Mucosa of descending colon (tissue), 3 donors: ENCODE data around the gene THSD7B. TPM values are rescaled to one million over a fixed set of nuclear protein-coding genes. Genes with fewer than 3 reads are reported as not detected.

ENCODE experiments used
- ATAC-seq: fragments of 200-7000 bp; cut with Tn5 transposase; one replicate; pipeline ENCODE4 v1.9.1; 2020; ENCODE audit warnings: mild to moderate bottlenecking, moderate library complexity
- DNase-seq, 3 donors: peaks; one replicate each; pipeline ENCODE4 v3.0.0-alpha.2; 2020
- H3K36me3 ChIP-seq: fragments of 200-600 bp; one replicate; pipeline ENCODE4 v1.8.0; 2021; ENCODE audit warnings: low read depth, mild to moderate bottlenecking
- H3K4me1 ChIP-seq: fragments of 200-600 bp; one replicate; pipeline ENCODE4 v1.8.0; 2021; ENCODE audit warnings: low read depth, mild to moderate bottlenecking
- H3K4me3 ChIP-seq: fragments of 200-600 bp; one replicate; pipeline ENCODE4 v1.8.0; 2021; ENCODE audit warnings: mild to moderate bottlenecking
- H3K9me3 ChIP-seq: fragments of 200-600 bp; one replicate; pipeline ENCODE4 v1.8.0; 2021; ENCODE audit warnings: mild to moderate bottlenecking
- intact Hi-C, 2 donors: fragments of 100-400 bp; cut with DNase I in 1 of 2; cut with micrococcal nuclease in 1 of 2; formaldehyde crosslinking; loops; one replicate each; pipeline versions ENCODE4 v1.11.0 to v1.11.1; 2022; cut with DNase I, micrococcal nuclease
- total RNA-seq, 3 donors: library from RNA; stranded (reverse); fragmentation: NEBNext Ultra II Directional in 2 of 3; extraction: Animal tissue kit (Norgen Biotek cat#: 25700) in 2 of 3; gene quantifications; one replicate each; pipeline versions ENCODE4 v1.2.1 to v1.2.4, GENCODE V29; 2021 to 2023
- TF ChIP-seq, protein P1 (sequence below): fragments of 200-600 bp; IDR thresholded peaks from one replicate; pipeline ENCODE4 v1.8.0; 2022; ENCODE audit warnings: antibody characterized with exemption, mild to moderate bottlenecking
- donor health status: DM: no; HTN: no; CAD: no; lungs with moderate emphysema.
- donor health status: DM: no; HTN: no; CAD: no.
- donor health status: DM: no; HTN: yes; CAD: no.

The THSD7B gene
- total RNA-seq, 3 donors from 2014 or later, result 0.85 TPM; not detected in 2

DNA sequence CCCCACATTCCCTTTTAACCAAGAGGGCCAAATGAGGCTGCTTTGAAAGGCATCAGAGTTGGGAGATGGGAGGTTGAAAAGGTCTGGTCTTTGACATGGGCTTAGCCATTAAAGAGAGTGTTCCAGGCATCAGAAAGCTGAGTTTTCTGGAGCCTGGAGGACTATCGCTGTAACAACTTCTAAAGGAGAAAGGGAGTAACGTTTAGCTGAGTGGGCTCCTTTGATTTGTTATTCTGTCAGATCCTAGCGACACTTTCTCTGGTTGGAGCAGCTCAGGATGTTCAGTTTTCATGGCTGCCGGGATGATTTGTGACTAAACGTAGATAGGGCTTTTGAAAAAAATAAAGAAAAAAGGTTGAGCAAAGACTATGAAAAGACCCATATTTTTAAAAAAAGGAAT lies 346.6 kb downstream of the THSD7B start:
- intact Hi-C loops, result no loop called here
- H3K36me3 ChIP-seq, result no peaks in the 10 kb centered on the region
- H3K9me3 ChIP-seq, result no peaks in the 10 kb centered on the region
- DNase-seq (no peak), ATAC-seq (no peak)
- TF ChIP-seq, protein P1, sequence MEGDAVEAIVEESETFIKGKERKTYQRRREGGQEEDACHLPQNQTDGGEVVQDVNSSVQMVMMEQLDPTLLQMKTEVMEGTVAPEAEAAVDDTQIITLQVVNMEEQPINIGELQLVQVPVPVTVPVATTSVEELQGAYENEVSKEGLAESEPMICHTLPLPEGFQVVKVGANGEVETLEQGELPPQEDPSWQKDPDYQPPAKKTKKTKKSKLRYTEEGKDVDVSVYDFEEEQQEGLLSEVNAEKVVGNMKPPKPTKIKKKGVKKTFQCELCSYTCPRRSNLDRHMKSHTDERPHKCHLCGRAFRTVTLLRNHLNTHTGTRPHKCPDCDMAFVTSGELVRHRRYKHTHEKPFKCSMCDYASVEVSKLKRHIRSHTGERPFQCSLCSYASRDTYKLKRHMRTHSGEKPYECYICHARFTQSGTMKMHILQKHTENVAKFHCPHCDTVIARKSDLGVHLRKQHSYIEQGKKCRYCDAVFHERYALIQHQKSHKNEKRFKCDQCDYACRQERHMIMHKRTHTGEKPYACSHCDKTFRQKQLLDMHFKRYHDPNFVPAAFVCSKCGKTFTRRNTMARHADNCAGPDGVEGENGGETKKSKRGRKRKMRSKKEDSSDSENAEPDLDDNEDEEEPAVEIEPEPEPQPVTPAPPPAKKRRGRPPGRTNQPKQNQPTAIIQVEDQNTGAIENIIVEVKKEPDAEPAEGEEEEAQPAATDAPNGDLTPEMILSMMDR, result no peak
- H3K4me1 ChIP-seq, result no peaks in the 10 kb centered on the region
- no peak overlapping the region for H3K4me3 ChIP-seq

DNA sequence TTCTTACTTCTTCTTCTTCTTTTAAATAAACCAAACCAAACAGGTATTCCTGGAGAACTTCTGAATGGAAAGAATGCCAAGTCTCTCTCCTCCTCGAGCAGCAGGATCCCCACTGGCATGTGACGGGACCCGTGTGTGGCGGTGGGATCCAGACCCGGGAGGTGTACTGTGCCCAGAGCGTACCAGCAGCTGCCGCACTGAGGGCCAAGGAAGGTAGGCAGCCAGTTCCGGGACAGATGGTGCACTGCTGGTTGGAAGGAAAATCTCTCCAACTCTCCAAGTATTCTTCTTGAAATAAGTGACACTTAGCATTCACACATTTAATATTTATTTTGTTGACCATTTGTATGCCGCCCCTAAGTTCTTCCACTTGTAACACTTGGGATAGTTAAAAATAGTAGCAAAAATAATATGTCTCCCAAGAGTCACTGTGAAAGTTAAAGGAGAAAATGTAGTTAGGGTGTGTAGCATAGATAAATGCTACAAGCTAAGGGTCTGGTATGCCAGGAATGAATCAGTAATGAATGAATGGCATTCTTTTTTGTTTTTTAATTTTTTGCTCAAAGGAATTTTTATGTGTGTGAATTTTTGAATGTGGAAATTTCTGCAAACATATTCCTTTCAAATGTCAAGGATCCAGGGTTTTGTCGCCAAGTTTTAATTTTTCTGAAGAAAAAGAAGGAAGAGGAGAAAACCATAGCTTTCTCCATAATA lies 349.9 kb downstream of the THSD7B start:
- no peak for DNase-seq
- Histone ChIP-seq H3K36me3 (no peaks in the 10 kb centered on the region), H3K4me3 (no peak overlapping the region), H3K9me3 (no peaks in the 10 kb centered on the region), H3K4me1 (no peaks in the 10 kb centered on the region)
- TF ChIP-seq, protein P1, result no peak
- no peak for ATAC-seq
- intact Hi-C loops, result no loop called here

DNA sequence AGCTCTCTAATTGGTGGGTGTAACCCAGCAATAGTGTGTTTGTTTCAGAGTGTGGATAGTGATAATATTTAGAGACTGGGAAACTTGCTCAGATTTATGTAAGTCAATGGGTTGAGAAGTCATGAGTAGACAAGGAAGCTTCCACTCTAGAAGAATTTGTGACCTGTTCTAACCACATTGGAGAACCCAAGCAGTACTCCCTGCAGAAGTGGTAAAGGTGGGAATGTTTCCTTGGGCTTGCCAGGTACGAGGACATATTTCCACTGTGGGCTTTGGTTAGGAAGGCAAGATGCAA lies 350.4 kb downstream of the THSD7B start:
- TF ChIP-seq, protein P1, result no peak
- intact Hi-C loops, result no loop called here
- Histone ChIP-seq H3K36me3 (no peaks in the 10 kb centered on the region), H3K9me3 (no peaks in the 10 kb centered on the region), H3K4me1 (no peaks in the 10 kb centered on the region), H3K4me3 (no peak overlapping the region)
- DNase-seq, result no peak
- no peak for ATAC-seq

DNA sequence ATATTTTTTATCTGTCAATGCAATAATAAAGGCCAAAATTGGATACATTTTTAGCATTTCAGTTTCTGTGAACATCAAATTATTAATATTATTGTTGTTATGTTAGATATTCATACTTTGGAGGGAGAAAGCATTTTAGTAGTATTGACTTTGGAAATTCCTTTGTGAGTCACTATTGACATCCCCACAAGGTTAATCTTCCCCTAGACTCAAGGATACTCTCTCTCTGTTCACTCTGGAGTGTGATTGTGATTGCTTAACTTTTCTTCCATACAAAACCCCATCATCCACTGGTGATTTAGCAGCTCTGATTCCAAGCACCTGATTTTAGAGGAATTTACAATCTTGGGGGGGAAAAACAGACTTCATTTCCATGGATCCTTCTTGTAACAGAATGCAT lies 352.0 kb downstream of the THSD7B start:
- TF ChIP-seq, protein P1, result no peak
- intact Hi-C loops, result no loop called here
- ATAC-seq (no peak), DNase-seq (no peak)
- H3K36me3 ChIP-seq, result no peaks in the 10 kb centered on the region
- no peaks in the 10 kb centered on the region for H3K4me1 ChIP-seq
- no peak overlapping the region for H3K4me3 ChIP-seq
- H3K9me3 ChIP-seq, result no peaks in the 10 kb centered on the region

DNA sequence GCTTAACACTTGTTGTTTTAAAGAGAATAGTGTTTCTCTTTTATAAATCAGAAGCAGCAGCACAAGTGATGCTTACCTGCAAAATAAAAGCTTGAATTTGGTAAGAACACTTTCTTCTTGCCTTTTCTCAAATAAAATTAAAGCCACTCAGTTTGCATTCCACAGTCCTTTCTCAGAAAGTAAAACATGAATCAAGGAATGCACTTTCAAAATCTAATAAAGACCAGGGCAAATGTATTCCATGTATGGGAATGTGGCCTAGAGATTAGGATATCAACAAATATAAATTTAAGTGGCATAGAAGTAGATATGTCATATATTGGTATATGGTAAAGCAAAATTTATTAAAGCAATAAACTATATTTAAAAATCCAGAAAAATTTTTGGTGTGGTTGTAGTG lies 352.8 kb downstream of the THSD7B start:
- intact Hi-C loops, result no loop called here
- DNase-seq (no peak), ATAC-seq (no peak)
- H3K9me3 ChIP-seq, result no peaks in the 10 kb centered on the region
- H3K4me1 ChIP-seq, result no peaks in the 10 kb centered on the region
- H3K36me3 ChIP-seq, result no peaks in the 10 kb centered on the region
- no peak overlapping the region for H3K4me3 ChIP-seq
- TF ChIP-seq, protein P1, result no peak

DNA sequence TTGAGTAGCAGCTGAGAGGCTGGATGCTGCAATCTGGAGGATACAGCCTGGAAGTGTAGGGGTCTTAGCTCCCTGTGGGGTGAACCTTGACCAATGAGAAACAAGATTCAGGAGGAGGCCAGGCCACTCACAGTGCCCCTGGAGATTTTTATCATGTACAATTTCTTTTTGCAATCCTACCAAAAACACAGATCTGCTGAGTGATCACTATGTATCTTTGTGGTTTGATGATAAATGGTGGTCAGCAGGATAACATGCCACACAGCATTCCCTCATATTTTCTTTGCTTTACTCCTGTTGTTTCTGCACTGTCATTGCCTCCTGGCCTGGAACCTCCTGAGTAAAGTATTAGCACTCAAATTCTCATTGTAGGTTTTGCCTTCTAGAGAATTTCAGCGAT lies 357.9 kb downstream of the THSD7B start:
- Histone ChIP-seq H3K36me3 (no peaks in the 10 kb centered on the region), H3K9me3 (no peaks in the 10 kb centered on the region), H3K4me3 (no peak overlapping the region), H3K4me1 (no peaks in the 10 kb centered on the region)
- ATAC-seq (no peak), DNase-seq (no peak)
- TF ChIP-seq, protein P1, result no peak
- intact Hi-C loops, result no loop called here
